Effector memory CD8-positive, alpha-beta T cell (primary cell): ENCODE results near the gene RPS19BP1.

Experiments used
- ATAC-seq: fragments of 150-1000 bp; cut with Tn5 transposase; replicated peaks from 2 replicates; pipeline ENCODE4 v1.10.0; 2021; ENCODE audit warnings: mild to moderate bottlenecking, moderate library complexity
- DNase-seq, 3 experiments: peaks; one replicate each; pipeline ENCODE4 v3.0.0; 2021
- H3K27ac Mint-ChIP-seq, 2 donors: one replicate each; pipeline ENCODE4 v1.8.0; 2022; ENCODE audit warnings: mild to moderate bottlenecking in 2 of 2, mixed read lengths in 2 of 2, moderate library complexity in 2 of 2
- H3K27me3 Mint-ChIP-seq, 2 donors: one replicate each; pipeline ENCODE4 v1.8.0; 2022; ENCODE audit warnings: mixed read lengths in 2 of 2
- H3K36me3 Mint-ChIP-seq: one replicate; pipeline ENCODE4 v1.8.0; 2022; ENCODE audit warnings: mild to moderate bottlenecking, moderate library complexity, mixed read lengths; ENCODE audit not compliant: insufficient read depth
- H3K4me1 Mint-ChIP-seq, 2 donors: one replicate each; pipeline ENCODE4 v1.8.0; 2022; ENCODE audit warnings: low read depth in 2 of 2, mixed read lengths in 2 of 2
- H3K4me3 Mint-ChIP-seq, 2 donors: one replicate each; pipeline ENCODE4 v1.8.0; 2022; ENCODE audit warnings: mild to moderate bottlenecking in 2 of 2, mixed read lengths in 2 of 2, moderate library complexity in 2 of 2
- H3K9me3 Mint-ChIP-seq, 2 donors: one replicate each; pipeline ENCODE4 v1.8.0; 2022; ENCODE audit warnings: mixed read lengths in 2 of 2

RPS19BP1 gene

DNA sequence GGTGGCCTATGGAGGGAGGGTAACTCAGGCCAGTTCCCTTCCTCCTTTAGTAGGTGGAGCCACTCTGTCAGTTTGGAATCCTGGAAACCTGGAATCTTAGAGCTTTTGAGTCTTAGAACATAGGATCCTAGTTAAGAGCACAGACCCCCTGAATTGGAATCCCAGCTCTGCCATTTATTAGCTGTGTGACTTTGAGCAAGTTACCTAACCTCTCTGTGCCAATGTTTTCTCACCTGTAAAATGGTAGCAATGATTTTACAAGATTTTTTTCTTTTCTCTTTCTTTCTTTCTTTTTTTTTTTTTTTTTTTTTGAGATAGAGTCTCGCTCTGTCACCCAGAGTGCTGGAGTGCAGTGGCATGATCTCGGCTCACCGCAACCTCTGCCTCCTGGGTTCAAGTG, 20.9 kb upstream of the RPS19BP1 start:
- DNase-seq: no peak
- Mint-ChIP-seq H3K27me3 (peaks cover 42 to 69% of the 10 kb centered on the region in 2 donors), H3K9me3 (no peaks in the 10 kb centered on the region), H3K4me3 (no peak overlapping the region), H3K4me1 (peaks cover 3 to 9% of the 10 kb centered on the region in 2 donors), H3K27ac (no peak overlapping the region), H3K36me3 (peaks cover 4% of the 10 kb centered on the region)
- ATAC-seq: no peak

DNA sequence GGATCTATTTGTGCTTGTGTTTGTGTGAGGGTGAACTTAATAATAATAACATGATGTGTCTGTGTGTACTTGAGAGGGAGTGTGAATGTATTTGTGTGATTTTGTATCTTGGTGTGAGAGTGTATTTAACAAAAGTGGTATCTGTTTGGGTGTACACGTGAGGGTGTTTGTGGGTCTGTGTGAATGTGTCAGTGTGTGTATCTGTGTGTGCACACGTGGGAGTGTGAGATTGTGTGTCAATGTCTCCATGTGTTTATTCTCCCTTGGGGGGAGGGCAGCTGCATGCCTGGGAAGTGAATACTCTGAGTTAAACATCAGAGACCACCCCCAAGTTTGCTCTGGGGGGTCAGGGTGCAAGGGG, 15.0 kb upstream of the RPS19BP1 start:
- Mint-ChIP-seq H3K27ac (no peak overlapping the region), H3K27me3 (peaks cover 25 to 76% of the 10 kb centered on the region in 2 donors), H3K9me3 (peaks cover 0 to 8% of the 10 kb centered on the region in 2 donors), H3K4me1 (peaks cover 24 to 26% of the 10 kb centered on the region in 2 donors), H3K36me3 (peaks cover 8% of the 10 kb centered on the region), H3K4me3 (no peak overlapping the region)
- DNase-seq: no peak
- no peak for ATAC-seq

DNA sequence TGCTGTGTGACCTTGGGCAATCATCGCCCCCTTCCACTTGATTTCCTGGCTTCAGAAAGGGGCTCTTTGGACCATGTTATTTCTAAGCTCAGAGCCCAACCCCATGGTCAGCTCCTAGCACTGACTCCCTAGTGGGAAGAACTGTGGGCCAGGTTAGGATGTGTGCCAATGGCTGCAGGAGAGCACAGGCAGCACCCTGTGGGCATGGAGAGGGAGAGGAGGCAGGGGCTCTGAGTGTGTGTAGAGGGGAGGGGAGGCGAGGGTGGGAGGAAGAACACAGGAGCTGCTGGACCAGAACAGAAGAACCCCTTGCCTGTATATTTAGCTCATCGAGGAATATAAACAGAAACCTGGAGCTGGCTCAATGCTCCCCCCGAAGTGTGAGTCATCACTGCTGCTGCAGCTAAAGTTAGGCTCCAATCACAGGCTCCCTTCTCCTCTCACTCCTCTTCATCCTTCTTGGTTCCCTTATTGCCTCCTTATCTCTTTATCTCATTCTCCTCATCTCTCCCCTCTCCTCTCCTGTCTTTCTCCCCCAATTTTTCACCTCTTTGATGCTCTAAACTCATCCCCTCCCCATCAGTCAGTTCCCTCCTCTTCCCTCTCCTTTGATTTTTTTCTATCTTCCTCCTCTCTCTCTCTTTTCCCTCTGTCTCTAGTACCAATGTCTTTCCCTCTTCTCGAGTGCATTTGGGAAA, 14.5 kb upstream of the RPS19BP1 start:
- Mint-ChIP-seq H3K4me1 (peaks cover 24 to 26% of the 10 kb centered on the region in 2 donors), H3K9me3 (peaks cover 0 to 8% of the 10 kb centered on the region in 2 donors), H3K27me3 (peaks cover 20 to 71% of the 10 kb centered on the region in 2 donors), H3K36me3 (peaks cover 8% of the 10 kb centered on the region), H3K4me3 (peak overlapping the region; percentile 75 to 76), H3K27ac (no peak overlapping the region)
- DNase-seq (no peak), ATAC-seq (no peak)

GRCh38 chr22:39545386-39546365, 13.1 kb upstream of the RPS19BP1 start:
- DNase-seq (peak; percentile 65 to 79 (median 70)), ATAC-seq (peak; percentile 83)
- peaks cover 11 to 58% of the 10 kb centered on the region in 2 donors for H3K27me3 Mint-ChIP-seq
- H3K4me1 Mint-ChIP-seq: peaks cover 24 to 26% of the 10 kb centered on the region in 2 donors
- H3K9me3 Mint-ChIP-seq: peaks cover 0 to 8% of the 10 kb centered on the region in 2 donors
- peak overlapping the region; percentile 38 to 87 for H3K27ac Mint-ChIP-seq
- peak overlapping the region; percentile 75 to 76 for H3K4me3 Mint-ChIP-seq
- H3K36me3 Mint-ChIP-seq: peaks cover 8% of the 10 kb centered on the region

DNA sequence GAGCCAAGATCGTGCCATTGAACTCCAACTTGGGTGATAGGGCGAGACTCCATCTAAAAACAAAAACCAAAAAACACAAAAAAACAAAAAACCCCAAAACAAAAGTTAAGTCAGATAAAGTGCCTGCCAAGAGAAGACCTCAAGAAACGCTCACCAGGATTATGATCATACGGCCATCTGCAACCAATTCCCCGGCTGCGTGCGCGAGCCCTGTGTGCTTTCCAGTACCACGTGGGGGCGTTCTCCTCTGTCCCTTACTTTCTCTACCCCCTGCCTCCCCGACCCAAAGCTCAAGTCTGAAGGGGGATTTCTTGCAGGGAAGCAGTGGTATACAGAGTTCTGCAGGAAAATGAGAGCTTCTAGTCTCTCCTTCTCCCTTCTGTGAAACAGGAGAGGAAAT, 10.5 kb upstream of the RPS19BP1 start:
- DNase-seq: no peak
- Mint-ChIP-seq H3K36me3 (peaks cover 8% of the 10 kb centered on the region), H3K4me1 (peaks cover 24 to 26% of the 10 kb centered on the region in 2 donors)

GRCh38 chr22:39537975-39538374, 5.4 kb upstream of the RPS19BP1 start:
- Mint-ChIP-seq H3K36me3 (peaks cover 4% of the 10 kb centered on the region), H3K27me3 (peaks cover 0 to 13% of the 10 kb centered on the region in 2 donors), H3K4me3 (no peak overlapping the region), H3K4me1 (peaks cover 3 to 5% of the 10 kb centered on the region in 2 donors), H3K27ac (no peak overlapping the region), H3K9me3 (no peaks in the 10 kb centered on the region)
- no peak for ATAC-seq
- no peak for DNase-seq

More for the DNA sequence above, 10.5 kb upstream of the RPS19BP1 start:
- no peak for ATAC-seq
- H3K27ac Mint-ChIP-seq: no peak overlapping the region
- H3K4me3 Mint-ChIP-seq: no peak overlapping the region
- peaks cover 0 to 8% of the 10 kb centered on the region in 2 donors for H3K9me3 Mint-ChIP-seq
- peaks cover 7 to 49% of the 10 kb centered on the region in 2 donors for H3K27me3 Mint-ChIP-seq

- ATAC-seq (no peak), DNase-seq (no peak)
- Mint-ChIP-seq H3K9me3 (no peaks in the 10 kb centered on the region), H3K4me3 (no peak overlapping the region), H3K4me1 (peaks cover 10 to 11% of the 10 kb centered on the region in 2 donors), H3K27ac (no peak overlapping the region), H3K27me3 (peaks cover 0 to 8% of the 10 kb centered on the region in 2 donors), H3K36me3 (peaks cover 14% of the 10 kb centered on the region)
These were observed 4.2 kb upstream of the RPS19BP1 start for GRCh38 chr22:39536711-39537110.

GRCh38 chr22:39535831-39536449, 3.4 kb upstream of the RPS19BP1 start:
- H3K36me3 Mint-ChIP-seq: peaks cover 17% of the 10 kb centered on the region
- no peak overlapping the region for H3K4me3 Mint-ChIP-seq

DNA sequence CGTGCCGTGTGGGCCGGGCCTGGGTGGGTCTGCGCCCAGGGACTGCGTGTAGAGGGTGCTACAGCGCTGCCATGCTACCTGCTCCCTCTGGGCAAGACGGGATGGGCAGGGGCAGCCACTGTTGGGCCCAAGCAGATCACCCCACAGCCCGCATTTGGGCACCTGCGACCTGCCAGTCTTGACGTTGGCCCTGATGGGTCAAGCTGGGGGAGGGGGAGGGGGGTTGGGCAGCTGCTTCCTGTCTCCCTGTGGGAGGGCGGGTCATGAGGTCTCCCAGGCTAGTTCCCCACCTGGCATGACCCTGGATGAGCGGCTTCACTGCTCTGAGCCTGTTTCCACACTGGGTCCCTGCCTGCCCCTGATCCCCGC, 2.8 kb upstream of the RPS19BP1 start:
- ATAC-seq: no peak
- no peak overlapping the region for H3K4me3 Mint-ChIP-seq
- peaks cover 0 to 5% of the 10 kb centered on the region in 2 donors for H3K27me3 Mint-ChIP-seq
- peaks cover 23 to 24% of the 10 kb centered on the region in 2 donors for H3K4me1 Mint-ChIP-seq
- no peak overlapping the region for H3K27ac Mint-ChIP-seq
- DNase-seq: no peak
- no peaks in the 10 kb centered on the region for H3K9me3 Mint-ChIP-seq
- peaks cover 19% of the 10 kb centered on the region for H3K36me3 Mint-ChIP-seq

More at GRCh38 chr22:39535831-39536449, 3.4 kb upstream of the RPS19BP1 start:
- no peak for DNase-seq
- Mint-ChIP-seq H3K9me3 (no peaks in the 10 kb centered on the region), H3K27me3 (peaks cover 0 to 8% of the 10 kb centered on the region in 2 donors), H3K27ac (no peak overlapping the region), H3K4me1 (peaks cover 18% of the 10 kb centered on the region in 2 donors)
- no peak for ATAC-seq

- Mint-ChIP-seq H3K36me3 (peaks cover 22% of the 10 kb centered on the region), H3K27me3 (no peaks in the 10 kb centered on the region), H3K27ac (no peak overlapping the region), H3K9me3 (no peaks in the 10 kb centered on the region), H3K4me3 (peak overlapping the region in 1 of 2 donors; percentile 15), H3K4me1 (peaks cover 26 to 29% of the 10 kb centered on the region in 2 donors)
- ATAC-seq (peak; percentile 12), DNase-seq (peak; percentile 82 to 83 (median 83))
These were observed 2.2 kb upstream of the RPS19BP1 start for GRCh38 chr22:39534591-39535356.

DNA sequence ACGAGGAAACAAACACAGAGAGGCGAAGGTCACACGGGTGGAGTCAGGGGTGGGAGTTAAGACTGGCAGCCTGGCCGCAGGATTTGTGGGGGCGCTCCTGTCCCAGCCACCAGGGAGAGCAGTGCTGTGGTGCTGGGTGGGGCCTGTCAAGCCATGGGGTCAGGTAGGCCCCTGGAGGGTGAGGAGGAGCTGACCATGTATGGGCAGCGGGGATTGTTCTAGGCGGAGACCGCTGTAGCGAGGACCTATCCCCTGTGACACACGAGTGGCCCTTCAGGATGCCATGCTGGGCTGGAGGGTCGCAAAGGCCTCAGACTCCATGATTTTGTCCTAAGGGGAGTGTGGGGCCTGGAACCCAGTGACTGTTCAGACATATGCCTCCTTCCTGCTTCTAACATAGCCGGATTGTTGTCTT, 1.6 kb upstream of the RPS19BP1 start:
- Mint-ChIP-seq H3K27me3 (no peaks in the 10 kb centered on the region), H3K9me3 (no peaks in the 10 kb centered on the region), H3K36me3 (peaks cover 28% of the 10 kb centered on the region), H3K4me1 (peaks cover 33% of the 10 kb centered on the region in 2 donors), H3K4me3 (peak overlapping the region in 1 of 2 donors; percentile 15), H3K27ac (peak overlapping the region in 1 of 2 donors; percentile 52)
- ATAC-seq (no peak), DNase-seq (no peak)

DNA sequence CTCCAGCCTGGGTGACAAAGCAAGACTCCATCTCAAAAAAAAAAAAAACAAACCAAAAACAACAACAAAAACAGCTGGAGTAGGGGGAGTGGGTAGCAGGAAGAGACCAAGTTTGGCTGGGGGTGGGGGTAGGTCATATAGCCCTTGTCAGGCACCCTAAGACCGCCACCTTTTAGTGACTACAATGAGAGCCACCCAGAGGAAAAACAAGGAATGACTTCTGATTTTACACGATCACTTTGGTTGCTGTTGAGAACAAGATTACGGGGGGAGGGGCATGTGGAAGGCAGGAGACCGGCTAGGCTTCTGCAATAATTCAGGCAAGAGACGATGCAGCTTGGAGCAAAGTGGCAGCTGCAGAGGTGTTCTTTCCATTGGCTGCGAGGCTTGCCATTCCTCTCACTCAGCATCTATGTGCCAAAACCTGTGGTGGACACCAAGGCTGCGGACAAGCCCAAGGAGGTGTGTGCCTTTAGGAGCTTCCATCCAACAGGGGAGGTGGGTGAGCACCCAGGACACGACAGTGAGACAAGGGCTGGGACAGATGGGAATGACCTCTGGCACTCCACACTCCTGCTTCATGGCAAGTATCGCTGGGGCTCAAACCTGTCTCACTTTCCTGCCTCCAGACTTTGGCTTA, 1.7 kb downstream of the RPS19BP1 start:
- ATAC-seq: no peak
- H3K27ac Mint-ChIP-seq: peak overlapping the region in 1 of 2 donors; percentile 97
- H3K9me3 Mint-ChIP-seq: no peaks in the 10 kb centered on the region
- peaks cover 47% of the 10 kb centered on the region for H3K36me3 Mint-ChIP-seq
- no peak for DNase-seq
- H3K4me1 Mint-ChIP-seq: peaks cover 57% of the 10 kb centered on the region in 2 donors
- H3K27me3 Mint-ChIP-seq: no peaks in the 10 kb centered on the region
- peak overlapping the region; percentile 96 to 98 for H3K4me3 Mint-ChIP-seq
